ENCODE data around the gene DAB2IP.

Gene DAB2IP

GRCh38 chr9:121755581-121755980, 104.1 kb downstream of the DAB2IP start:
- Histone ChIP-seq H3K4me3 (ENCODE audit: low read depth, low read length) (no peak overlapping the region), H3K9me3 (ENCODE audit: control insufficient read depth, insufficient read depth, low read depth, low read length) (no peaks in the 10 kb centered on the region), H3K4me1 (ENCODE audit: control insufficient read depth, insufficient read depth, low read length) (no peaks in the 10 kb centered on the region), H3K27ac (ENCODE audit: extremely low read depth, low read depth, low read length) (no peak overlapping the region), H3K36me3 (ENCODE audit: control insufficient read depth in 2 of 2, insufficient read depth in 1 of 2, low read length in 2 of 2) (peaks cover 0 to 28% of the 10 kb centered on the region in 2 experiments; a peak in 1 of 3 replicates)
- ChIA-PET CTCF (interaction anchor here (1.1 kb wide), 1 partner anchor 12 kb away, joined by 3 read pairs; no protein-coding TSS in a partner anchor), POLR2A (no interaction called here)
- TF ChIP-seq ZSCAN30 (tag by site-specific recombination; IDR thresholded peaks at IDR 0.05) = no peak
- TF ChIP-seq GLI4 (tag by site-specific recombination; IDR thresholded peaks at IDR 0.05) = no peak
- no peak for TF ChIP-seq ZNF16 (tag by site-specific recombination; IDR thresholded peaks at IDR 0.05; ENCODE audit: low read depth)
- TF ChIP-seq ZNF701 (tag by site-specific recombination; IDR thresholded peaks at IDR 0.05) = no peak
- no peak for TF ChIP-seq ZNF510 (tag by site-specific recombination; IDR thresholded peaks at IDR 0.05; ENCODE audit: insufficient replicate concordance)
- TF ChIP-seq ZNF488 (tag by site-specific recombination; IDR thresholded peaks at IDR 0.05) = no peak
- no peak for TF ChIP-seq ZNF677 (tag by site-specific recombination; IDR thresholded peaks at IDR 0.05)
- no peak for TF ChIP-seq ZNF629 (tag by site-specific recombination; IDR thresholded peaks at IDR 0.05)
- TF ChIP-seq ZNF513 (tag by site-specific recombination; IDR thresholded peaks at IDR 0.05) = no peak
- no peak for TF ChIP-seq ZNF214 (tag by site-specific recombination; IDR thresholded peaks at IDR 0.05; ENCODE audit: borderline replicate concordance)

GRCh38 chr9:121756474-121757280, 105.2 kb downstream of the DAB2IP start:
- no peak overlapping the region for H3K4me3 ChIP-seq (ENCODE audit: low read depth, low read length)
- no peaks in the 10 kb centered on the region for H3K9me3 ChIP-seq (ENCODE audit: control insufficient read depth, insufficient read depth, low read depth, low read length)
- H3K36me3 ChIP-seq (ENCODE audit: control insufficient read depth in 2 of 2, insufficient read depth in 1 of 2, low read length in 2 of 2) = peaks cover 0 to 39% of the 10 kb centered on the region in 2 experiments; a peak in 1 of 3 replicates
- CTCF ChIA-PET = interaction anchor here (0.6 kb wide), 1 partner anchor 163 kb away, joined by 3 read pairs; no protein-coding TSS in a partner anchor
- no peaks in the 10 kb centered on the region for H3K4me1 ChIP-seq (ENCODE audit: control insufficient read depth, insufficient read depth, low read length)
- POLR2A ChIA-PET = no interaction called here
- TF ChIP-seq KLF10 (tag by site-specific recombination; IDR thresholded peaks at IDR 0.05) (no peak), ZNF549 (tag by site-specific recombination; IDR thresholded peaks at IDR 0.05) (no peak), ZNF174 (tag by site-specific recombination; IDR thresholded peaks at IDR 0.05) (no peak), ZNF239 (tag by site-specific recombination; IDR thresholded peaks at IDR 0.05) (no peak), ZIC2 (tag by site-specific recombination; IDR thresholded peaks at IDR 0.05) (no peak), KLF9 (tag by site-specific recombination; IDR thresholded peaks at IDR 0.05; ENCODE audit: low read depth) (no peak), ZNF169 (tag by site-specific recombination; IDR thresholded peaks at IDR 0.05) (no peak), SALL2 (tag by site-specific recombination; IDR thresholded peaks at IDR 0.05; ENCODE audit: borderline replicate concordance) (no peak), ZBTB20 (tag by site-specific recombination; IDR thresholded peaks at IDR 0.05) (no peak), ZNF629 (tag by site-specific recombination; IDR thresholded peaks at IDR 0.05) (no peak), ZFP37 (tag by site-specific recombination; IDR thresholded peaks at IDR 0.05) (no peak), ZNF157 (tag by site-specific recombination; IDR thresholded peaks at IDR 0.05) (no peak), ZNF639 (tag by site-specific recombination; IDR thresholded peaks at IDR 0.05) (no peak), IKZF3 (tag by site-specific recombination; IDR thresholded peaks at IDR 0.05) (no peak), ZNF596 (tag by site-specific recombination; IDR thresholded peaks at IDR 0.05) (no peak), ZNF48 (tag by site-specific recombination; IDR thresholded peaks at IDR 0.05) (no peak), ZSCAN23 (tag by site-specific recombination; IDR thresholded peaks at IDR 0.05) (no peak), ZBTB21 (tag by site-specific recombination; IDR thresholded peaks at IDR 0.05) (no peak), ZNF391 (tag by site-specific recombination; IDR thresholded peaks at IDR 0.05; ENCODE audit: borderline replicate concordance, low read depth) (no peak), ZBTB1 (tag by site-specific recombination; IDR thresholded peaks at IDR 0.05) (no peak)
- H3K27ac ChIP-seq (ENCODE audit: extremely low read depth, low read depth, low read length) = no peak overlapping the region
